Mesodermal cell (in vitro differentiated cells): ENCODE results near the gene VGLL4.

Experiments
- H3K27ac ChIP-seq: 2 replicates; pipeline ENCODE4 v1.7.0; 2013; ENCODE audit warnings: mild to moderate bottlenecking, low read depth, low read length, moderate library complexity; ENCODE audit not compliant: severe bottlenecking
- H3K36me3 ChIP-seq: 2 replicates; pipeline ENCODE4 v1.7.1; 2013; ENCODE audit warnings: mild to moderate bottlenecking, low read length, moderate library complexity; ENCODE audit not compliant: control insufficient read depth, insufficient read depth
- H3K4me1 ChIP-seq: one replicate; pipeline ENCODE4 v1.7.1; 2013; ENCODE audit warnings: mild to moderate bottlenecking, low read length; ENCODE audit not compliant: insufficient read depth, control insufficient read depth, poor library complexity, severe bottlenecking
- H3K4me3 ChIP-seq: 2 replicates; pipeline ENCODE4 v1.7.0; 2013; ENCODE audit warnings: low read length, control low read depth, mild to moderate bottlenecking; ENCODE audit not compliant: insufficient read depth, poor library complexity, severe bottlenecking; ENCODE audit errors: extremely low read depth
- H3K9me3 ChIP-seq: 2 replicates; pipeline ENCODE4 v1.7.1; 2013; ENCODE audit warnings: mild to moderate bottlenecking, low read length, moderate library complexity; ENCODE audit not compliant: control insufficient read depth
- WGBS, 2 experiments: methylation state at CpG; one replicate each; pipeline ENCODE4 v1.1.5; 2013; ENCODE audit warnings: missing lambda C conversion rate in 2 of 2; ENCODE audit not compliant: insufficient coverage in 2 of 2; 5-methylcytosine and 5-hydroxymethylcytosine counted together

VGLL4 gene

GRCh38 chr3:11546657-11547302, 96.9 kb downstream of the VGLL4 start:
- peak overlapping the region; percentile 8 for H3K27ac ChIP-seq
- H3K4me3 ChIP-seq = no peak overlapping the region
- peaks cover 9% of the 10 kb centered on the region for H3K4me1 ChIP-seq
- 96% methylated on average over 8 to 9 of the region's 9 CpGs for WGBS, 2 experiments
- no peaks in the 10 kb centered on the region for H3K9me3 ChIP-seq
- H3K36me3 ChIP-seq = peaks cover 15% of the 10 kb centered on the region

GRCh38 chr3:11545186-11545851, 98.4 kb downstream of the VGLL4 start:
- H3K27ac ChIP-seq = peak overlapping the region; percentile 10

GRCh38 chr3:11544412-11545181, 99.1 kb downstream of the VGLL4 start:
- Histone ChIP-seq H3K4me1 (peaks cover 10% of the 10 kb centered on the region), H3K9me3 (no peaks in the 10 kb centered on the region), H3K27ac (peak overlapping the region; percentile 10), H3K36me3 (peaks cover 5% of the 10 kb centered on the region), H3K4me3 (no peak overlapping the region)
- WGBS, 2 experiments = 84 to 87% methylated on average over 15 to 16 of the region's 17 CpGs

More at GRCh38 chr3:11545186-11545851, 98.4 kb downstream of the VGLL4 start:
- H3K4me3 ChIP-seq = no peak overlapping the region
- H3K9me3 ChIP-seq = no peaks in the 10 kb centered on the region
- H3K4me1 ChIP-seq = peaks cover 10% of the 10 kb centered on the region
- H3K36me3 ChIP-seq = peaks cover 5% of the 10 kb centered on the region
- 88 to 90% methylated on average over 14 to 16 of the region's 16 CpGs for WGBS, 2 experiments

- Histone ChIP-seq H3K9me3 (no peaks in the 10 kb centered on the region), H3K4me1 (peaks cover 8% of the 10 kb centered on the region), H3K27ac (no peak overlapping the region), H3K4me3 (no peak overlapping the region), H3K36me3 (peaks cover 5% of the 10 kb centered on the region)
- WGBS, 2 experiments = 95 to 100% methylated on average over 4 of the region's 6 CpGs
Observed at GRCh38 chr3:11543948-11544387, 99.7 kb downstream of the VGLL4 start.

GRCh38 chr3:11543141-11543947, 100.4 kb downstream of the VGLL4 start:
- no peak overlapping the region for H3K27ac ChIP-seq
- 94 to 97% methylated on average over 16 to 17 of the region's 19 CpGs for WGBS, 2 experiments
- no peaks in the 10 kb centered on the region for H3K9me3 ChIP-seq
- H3K4me3 ChIP-seq = no peak overlapping the region
- H3K36me3 ChIP-seq = peaks cover 5% of the 10 kb centered on the region
- H3K4me1 ChIP-seq = peaks cover 8% of the 10 kb centered on the region

GRCh38 chr3:11542551-11542950, 101.2 kb downstream of the VGLL4 start:
- peaks cover under 1% of the 10 kb centered on the region for H3K36me3 ChIP-seq
- H3K9me3 ChIP-seq = no peaks in the 10 kb centered on the region
- no peak overlapping the region for H3K27ac ChIP-seq
- H3K4me1 ChIP-seq = peaks cover 8% of the 10 kb centered on the region
- H3K4me3 ChIP-seq = no peak overlapping the region
- WGBS, 2 experiments = 92 to 96% methylated on average over 5 to 7 of the region's 7 CpGs

- H3K4me1 ChIP-seq = peaks cover 8% of the 10 kb centered on the region
- 94 to 95% methylated on average over 11 to 14 of the region's 16 CpGs for WGBS, 2 experiments
- no peak overlapping the region for H3K4me3 ChIP-seq
- no peaks in the 10 kb centered on the region for H3K9me3 ChIP-seq
- H3K27ac ChIP-seq = no peak overlapping the region
- H3K36me3 ChIP-seq = no peaks in the 10 kb centered on the region
Observed at GRCh38 chr3:11541321-11542303, 102.1 kb downstream of the VGLL4 start.

- Histone ChIP-seq H3K9me3 (no peaks in the 10 kb centered on the region), H3K4me1 (peaks cover 3% of the 10 kb centered on the region), H3K36me3 (no peaks in the 10 kb centered on the region), H3K27ac (no peak overlapping the region), H3K4me3 (no peak overlapping the region)
- WGBS, 2 experiments = 87 to 92% methylated on average over 9 to 11 of the region's 14 CpGs
Observed at GRCh38 chr3:11539677-11540076, 104.0 kb downstream of the VGLL4 start.

GRCh38 chr3:11539218-11539617, 104.5 kb downstream of the VGLL4 start:
- Histone ChIP-seq H3K27ac (no peak overlapping the region), H3K4me3 (no peak overlapping the region), H3K36me3 (no peaks in the 10 kb centered on the region), H3K4me1 (peaks cover 2% of the 10 kb centered on the region), H3K9me3 (no peaks in the 10 kb centered on the region)
- 82 to 93% methylated on average over 2 to 5 of the region's 5 CpGs for WGBS, 2 experiments
